Activated T-helper 1 cell treated with anti-CD3 and anti-CD28 coated beads, Interleukin-2, amount 50 U/mL, for 16 hours (primary cell): ENCODE measurements around the gene LRRK1.
"Not testable (repeated sequence)": the region's sequence is repeated elsewhere in the genome, so short reads cannot be mapped to it uniquely, and the experiment has no call there.

Experiments
- DNase-seq, 2 donors: peaks; one replicate each; pipeline ENCODE4 v3.0.0-alpha.2; 2020; ENCODE audit warnings: low read depth in 1 of 2, low spot score in 1 of 2

Gene LRRK1

DNA sequence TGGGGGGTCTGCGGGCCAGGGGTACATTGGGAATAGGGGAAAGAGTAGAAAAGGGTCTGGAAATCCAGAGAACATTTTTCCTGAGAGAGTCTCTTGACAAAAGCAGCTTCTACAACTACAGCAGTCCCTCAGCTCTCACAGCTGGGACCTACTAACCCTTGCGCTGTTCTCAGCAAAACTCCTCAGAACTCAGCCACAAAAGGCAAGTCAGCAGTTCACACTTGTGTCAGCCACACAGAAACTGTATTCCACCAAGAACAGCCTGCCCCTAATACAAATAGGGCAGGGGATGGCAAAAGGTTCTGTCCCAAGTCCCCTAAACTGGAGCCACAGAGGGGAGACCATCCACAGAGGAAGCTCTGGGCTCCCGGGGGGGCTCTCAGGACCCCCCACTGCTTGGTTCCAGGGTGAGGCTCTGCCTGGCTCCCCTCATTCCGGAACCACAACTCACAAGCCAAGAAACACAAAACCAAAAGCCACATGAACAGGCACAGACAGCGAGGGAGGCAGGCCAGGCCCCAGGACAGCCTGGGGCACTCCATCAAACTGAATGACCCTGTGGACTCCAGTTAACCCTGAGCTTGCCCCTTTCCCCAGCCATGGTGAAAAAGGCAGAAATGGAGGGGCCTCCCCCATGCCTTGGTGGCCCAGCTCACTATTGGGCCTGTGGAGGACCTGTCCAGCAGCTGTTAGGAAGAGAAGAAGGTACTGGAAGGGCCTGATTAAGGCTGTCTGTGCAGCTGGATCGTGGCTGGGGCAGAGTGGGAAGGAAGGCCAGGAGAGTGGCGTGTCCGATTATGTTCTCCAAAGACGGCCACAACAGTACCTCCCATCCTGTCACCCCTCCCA is 170.6 kb downstream of the LRRK1 start:
- DNase-seq: no peak

GRCh38 chr15:101090428-101090790 is 171.3 kb downstream of the LRRK1 start:
- DNase-seq: no peak

DNA sequence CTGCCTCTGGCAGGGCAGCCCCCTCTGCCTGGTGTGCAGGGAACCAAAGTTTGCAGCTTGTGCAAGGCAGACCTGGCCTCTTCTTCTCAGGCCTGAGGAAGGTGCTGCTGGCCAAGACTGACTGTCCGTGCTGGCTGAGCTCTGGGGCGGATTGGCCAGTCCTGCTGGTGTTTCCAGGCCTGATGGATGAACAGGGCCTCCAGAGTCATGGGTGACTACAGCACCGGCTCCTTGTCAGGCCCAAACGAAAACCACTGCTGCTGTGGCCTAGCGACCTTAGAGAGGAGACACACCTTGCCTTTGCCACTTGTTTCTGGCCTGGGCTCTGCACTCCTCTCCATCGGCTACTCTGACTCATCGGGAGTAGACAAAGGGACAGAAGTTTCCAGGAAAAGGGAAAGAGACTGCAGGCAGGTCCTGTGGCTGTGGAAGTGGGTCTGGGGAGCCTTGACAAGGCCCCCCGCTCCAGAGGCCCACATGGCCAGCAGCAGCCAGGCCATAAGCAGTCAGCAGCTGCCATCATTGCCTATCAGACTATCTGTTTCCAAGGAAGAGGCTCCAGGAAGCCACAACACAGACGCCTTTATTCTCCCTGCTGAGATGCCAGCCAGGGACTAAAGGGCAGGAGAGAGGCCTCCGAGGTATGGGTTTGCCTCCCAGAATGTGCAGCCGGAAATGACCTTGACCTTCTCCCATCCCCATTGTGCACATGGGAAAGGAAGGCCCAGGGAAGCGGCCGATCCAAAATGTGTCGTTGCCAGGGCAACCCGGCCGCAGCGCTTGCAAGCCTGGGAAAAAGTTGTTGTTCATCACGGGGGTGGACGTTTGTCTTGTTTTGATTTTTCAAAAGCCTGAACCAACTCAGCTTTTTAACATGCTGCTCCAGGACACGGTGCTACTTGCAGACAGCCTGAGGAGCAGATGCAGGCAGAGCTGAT is 172.2 kb downstream of the LRRK1 start:
- DNase-seq: no peak

DNA sequence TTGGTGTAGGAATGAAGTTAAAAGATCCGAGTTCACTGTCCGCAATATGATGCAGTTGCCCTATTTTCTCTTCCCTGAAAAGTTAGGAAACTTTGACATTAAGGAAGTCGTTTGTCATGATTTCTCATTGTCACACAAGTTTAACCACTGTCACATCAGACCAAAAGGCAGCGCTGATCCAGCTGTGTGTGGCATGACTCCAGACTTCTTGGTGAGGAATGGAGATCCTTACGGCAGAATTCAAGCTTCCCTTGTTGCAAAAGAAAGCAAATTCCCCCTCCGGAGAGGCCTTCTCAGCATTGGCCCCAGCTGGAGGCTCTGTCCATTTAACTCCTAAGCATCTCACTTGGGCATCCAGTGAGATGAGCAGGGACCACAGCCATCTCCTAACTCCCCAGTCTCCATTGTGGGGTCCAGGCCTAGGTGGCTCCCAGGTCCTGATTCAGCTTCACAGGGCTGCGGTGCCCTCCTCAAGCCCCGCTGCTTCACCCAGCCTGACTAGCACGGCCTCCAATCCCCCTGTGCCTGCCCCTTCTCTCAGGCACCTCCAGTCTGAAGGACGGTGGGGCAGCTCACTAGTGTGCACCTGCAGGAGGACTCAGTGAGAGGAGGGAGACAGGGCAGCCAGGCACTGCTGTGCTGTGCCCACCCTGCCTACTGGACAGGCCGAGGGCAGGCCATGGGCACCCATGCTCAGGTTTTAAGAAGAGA is 173.2 kb downstream of the LRRK1 start:
- no peak for DNase-seq

DNA sequence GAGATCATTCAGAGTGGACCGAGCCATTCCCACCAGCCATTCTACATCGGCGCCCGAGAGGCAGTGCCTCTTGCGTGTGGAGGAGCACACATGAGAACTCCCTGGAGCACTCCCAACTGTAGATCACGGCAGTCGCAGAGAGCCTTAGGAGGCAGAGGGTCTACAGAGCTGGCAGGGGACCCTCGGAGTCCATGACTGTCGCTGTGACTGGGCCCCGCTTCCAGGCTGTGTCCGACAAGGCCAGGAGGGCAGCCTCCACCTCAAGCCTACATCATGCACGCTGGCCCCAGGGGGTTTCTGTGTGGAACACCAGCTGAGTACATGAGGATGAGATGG is 173.7 kb downstream of the LRRK1 start:
- DNase-seq: no peak

DNA sequence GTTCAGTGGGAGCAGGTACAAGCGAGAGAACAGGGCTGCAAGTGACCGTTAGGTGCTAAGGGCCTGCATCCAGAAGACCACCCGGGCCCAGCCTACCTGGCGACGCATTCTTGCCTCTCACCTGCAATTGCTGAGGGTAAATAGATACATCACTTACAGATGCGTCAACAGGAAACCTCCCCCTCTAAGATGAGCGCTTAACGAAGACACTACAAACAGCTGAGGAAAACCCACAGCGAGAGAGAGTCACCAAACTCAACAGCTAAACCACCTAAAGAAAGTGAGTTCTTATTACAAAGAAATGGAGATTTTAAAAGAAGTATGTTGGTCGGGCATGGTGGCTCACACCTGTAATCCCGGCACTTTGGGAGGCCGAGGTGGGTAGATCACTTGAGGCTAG is 174.8 kb downstream of the LRRK1 start:
- DNase-seq: no peak

GRCh38 chr15:101095796-101096406 is 176.7 kb downstream of the LRRK1 start:
- not testable (repeated sequence) for DNase-seq

GRCh38 chr15:101097111-101097510 is 178.0 kb downstream of the LRRK1 start:
- DNase-seq: no peak

- no peak for DNase-seq
These were observed 180.0 kb downstream of the LRRK1 start for GRCh38 chr15:101099183-101099582.

DNA sequence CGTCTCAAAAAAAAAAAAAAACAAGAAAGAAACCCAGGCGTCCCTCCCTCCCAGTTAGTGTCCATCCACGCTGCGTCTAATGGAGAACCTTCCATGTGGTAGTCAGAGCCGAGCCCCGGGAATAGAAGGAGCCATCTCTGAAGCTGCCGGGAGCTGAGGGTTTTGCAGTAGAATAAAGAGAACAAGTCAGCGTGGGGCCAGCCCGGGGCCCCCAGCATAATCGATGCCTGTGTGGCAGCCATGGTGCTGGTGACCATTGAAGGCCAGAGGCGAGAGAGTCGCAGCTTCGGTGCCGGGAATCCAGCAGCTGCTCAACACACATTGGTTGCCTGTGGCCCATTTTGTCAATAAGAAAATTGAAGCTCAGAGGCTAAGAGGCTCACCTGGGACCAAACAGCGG is 181.0 kb downstream of the LRRK1 start:
- DNase-seq: no peak

- DNase-seq: no peak
These were observed 181.7 kb downstream of the LRRK1 start for GRCh38 chr15:101100593-101101442.

DNA sequence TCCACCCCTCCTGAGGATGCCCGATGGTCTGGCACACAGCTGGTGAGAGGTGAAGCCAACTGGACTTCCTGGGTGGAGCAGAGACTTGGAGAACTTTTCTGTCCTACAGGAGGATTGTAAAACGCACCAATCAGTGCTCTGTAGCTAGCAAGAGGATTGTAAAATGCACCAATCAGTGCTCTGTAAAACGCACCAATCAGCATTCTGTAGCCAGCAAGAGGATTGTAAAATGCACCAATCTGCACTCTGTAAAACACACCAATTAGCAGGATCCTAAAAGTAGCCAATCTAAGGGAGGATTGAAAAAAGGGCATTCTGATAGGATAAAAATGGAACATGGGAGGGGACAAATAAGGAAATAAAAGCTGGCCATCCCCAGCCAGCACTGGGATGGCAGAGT is 182.5 kb downstream of the LRRK1 start:
- DNase-seq: no peak

DNA sequence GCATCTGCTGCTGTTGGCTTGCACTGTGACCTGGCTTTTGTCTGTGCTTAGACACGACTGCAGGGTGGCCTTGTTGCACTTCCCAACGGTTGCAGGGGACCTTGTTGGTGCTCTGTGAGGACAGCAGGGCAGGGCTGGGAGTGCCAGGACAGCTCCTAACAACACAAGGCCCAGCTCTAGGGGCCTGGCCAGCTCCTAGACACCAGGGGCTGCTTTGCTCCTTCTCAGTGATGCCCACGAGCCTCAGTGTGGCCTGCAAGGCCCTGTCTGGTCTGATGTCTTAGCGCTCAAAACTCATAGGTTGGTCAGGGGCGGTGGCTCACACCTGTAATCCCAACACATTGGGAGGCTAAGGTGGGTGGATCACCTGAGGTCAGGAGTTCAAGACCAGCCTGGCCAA is 183.6 kb downstream of the LRRK1 start:
- DNase-seq: no peak

- DNase-seq: no peak
These were observed 184.4 kb downstream of the LRRK1 start for GRCh38 chr15:101103598-101103997.

DNA sequence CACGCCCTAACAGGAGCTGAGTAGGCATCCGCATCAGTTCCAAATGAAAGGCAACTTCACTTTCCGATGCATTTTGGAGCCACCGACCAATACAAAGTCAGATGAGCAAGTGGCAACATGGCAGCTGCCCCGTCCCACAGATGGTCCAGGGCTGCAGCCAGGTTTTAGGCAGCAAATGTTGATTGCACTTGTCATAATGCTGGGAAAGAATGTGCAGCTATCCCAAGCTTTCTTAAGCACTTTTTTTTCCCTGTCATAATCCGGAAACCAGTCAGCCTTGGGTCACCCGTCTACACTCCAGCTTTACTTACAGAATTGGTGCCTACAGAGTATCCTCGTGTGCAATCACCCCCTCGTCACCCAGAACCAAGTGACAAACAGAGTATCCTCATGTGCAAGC is 185.0 kb downstream of the LRRK1 start:
- no peak for DNase-seq

GRCh38 chr15:101105059-101105891 is 186.1 kb downstream of the LRRK1 start:
- DNase-seq: no peak

DNA sequence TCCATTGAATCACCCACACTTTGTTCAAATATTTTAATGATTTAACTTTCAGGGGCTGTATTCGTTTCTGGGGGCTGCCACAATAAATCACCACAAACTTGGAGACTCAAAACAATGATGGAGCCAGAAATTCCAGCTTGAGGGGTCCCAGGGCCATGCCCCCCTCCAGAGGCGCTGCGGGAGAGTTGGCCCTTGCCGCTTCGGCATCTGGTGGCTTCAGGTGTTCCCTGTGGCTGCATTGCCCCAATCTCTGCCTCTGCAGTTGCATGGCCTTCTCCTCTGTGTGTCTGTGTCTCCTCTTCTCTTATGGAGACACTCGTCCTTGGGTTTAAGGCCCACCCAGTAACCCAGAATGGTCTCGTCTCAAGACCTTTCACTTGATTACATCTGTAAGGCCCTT is 187.9 kb downstream of the LRRK1 start:
- DNase-seq: no peak

DNA sequence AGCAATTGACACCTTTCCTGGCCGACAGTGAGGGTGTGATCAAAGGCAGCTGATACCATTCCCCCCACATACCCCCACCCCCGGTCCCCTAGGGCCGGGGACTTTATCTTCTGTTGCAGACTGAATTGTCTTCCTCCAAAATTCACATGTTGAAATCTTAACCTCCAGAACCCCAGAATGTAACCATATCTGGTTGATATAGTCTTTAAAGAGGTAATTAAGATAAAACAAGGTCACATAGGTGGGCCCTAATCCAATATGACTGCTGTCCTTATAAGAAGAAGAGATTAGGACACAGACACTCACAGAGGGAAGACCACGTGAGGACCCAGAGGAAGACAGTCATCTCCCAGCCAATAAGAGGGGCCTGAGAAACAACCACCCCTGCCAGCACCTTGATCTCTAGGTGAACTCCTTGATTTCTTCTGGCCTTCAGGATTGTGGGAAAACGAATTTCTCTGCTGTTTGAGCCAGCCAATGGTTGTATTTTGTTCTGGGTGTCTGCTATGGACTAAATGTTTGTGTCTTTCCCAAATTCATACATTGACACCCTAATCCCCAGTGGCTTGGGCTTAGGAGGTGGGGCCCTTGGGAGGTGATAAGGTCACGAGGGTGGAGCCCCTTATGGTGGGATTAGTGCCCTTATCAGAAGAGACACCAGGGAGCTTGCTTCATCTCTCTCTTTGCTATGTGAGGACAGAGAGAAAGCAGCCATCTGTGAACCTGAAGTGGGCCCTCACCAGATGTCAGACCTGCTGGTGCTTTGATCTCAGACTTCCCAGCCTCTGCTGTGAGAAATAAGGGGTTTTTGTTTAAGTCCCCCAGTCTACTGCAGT is 188.7 kb downstream of the LRRK1 start:
- no peak for DNase-seq

DNA sequence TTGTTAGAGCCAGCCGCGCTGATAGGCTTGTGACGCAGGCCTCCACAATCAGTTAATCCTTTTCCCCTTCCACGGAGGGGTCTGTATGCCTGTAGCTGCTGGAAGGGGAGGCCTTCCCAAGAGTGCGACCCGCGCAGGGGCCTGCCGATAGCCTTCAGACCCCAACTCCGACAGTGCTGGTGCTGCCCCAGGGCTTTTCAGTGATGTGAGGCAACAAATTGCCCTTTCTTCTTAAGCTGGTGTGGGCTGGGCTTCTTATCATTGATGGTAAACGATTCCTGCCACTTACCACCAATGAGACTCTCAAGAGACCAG is 189.3 kb downstream of the LRRK1 start:
- DNase-seq: no peak
